Measurements from ENCODE around the gene SCYGR5.
"Not testable (repeated sequence)": the region's sequence is repeated elsewhere in the genome, so short reads cannot be mapped to it uniquely, and the experiment has no call there.

SCYGR5 gene

GRCh38 chr2:227655454-227655853 lies 11.2 kb upstream of the SCYGR5 start:
- peak in 1 of 2 experiments; percentile 20 for DNase-seq

GRCh38 chr2:227657199-227657845 lies 9.3 kb upstream of the SCYGR5 start:
- DNase-seq: no peak
- TF ChIP-seq POLR2A (IDR thresholded peaks at IDR 0.05; ENCODE audit: low read length) (no peak), GATA1 (IDR thresholded peaks at IDR 0.05; ENCODE audit: low read depth, low read length) (no peak)

More at GRCh38 chr2:227655454-227655853, 11.2 kb upstream of the SCYGR5 start:
- TF ChIP-seq POLR2A (IDR thresholded peaks at IDR 0.05; ENCODE audit: low read length): no peak
- no peak for TF ChIP-seq GATA1 (IDR thresholded peaks at IDR 0.05; ENCODE audit: low read depth, low read length)

DNA sequence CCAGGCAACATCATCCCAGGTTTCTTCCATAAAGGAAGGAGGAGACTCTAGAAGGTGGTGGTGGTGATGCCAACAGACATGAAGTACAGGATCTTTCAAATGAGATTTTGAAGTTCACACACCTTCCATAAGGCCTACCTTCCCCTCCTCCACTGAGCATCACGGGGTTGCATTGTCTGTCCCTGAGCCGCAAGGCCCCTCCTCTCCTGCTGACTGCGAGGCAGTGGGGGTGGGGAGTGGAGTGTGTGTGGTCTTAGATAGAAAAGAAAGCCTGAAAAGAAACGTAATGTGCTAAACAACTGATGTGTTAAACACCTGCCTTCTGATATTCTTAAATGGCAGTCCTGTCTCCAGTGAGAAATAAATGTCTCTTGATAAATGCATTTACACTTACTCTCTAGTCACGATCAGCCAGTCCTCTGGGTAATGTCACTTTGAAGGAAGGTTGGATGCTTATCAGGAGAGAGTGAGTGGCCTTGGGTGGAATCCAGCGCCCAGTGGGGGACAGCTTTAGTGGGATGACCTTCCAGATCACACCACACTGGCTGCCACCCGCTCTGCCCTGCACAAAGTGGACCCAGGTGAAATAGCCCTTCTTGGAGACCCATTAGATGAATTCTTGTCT lies 5.5 kb upstream of the SCYGR5 start:
- TF ChIP-seq GATA1 (IDR thresholded peaks at IDR 0.05; ENCODE audit: low read depth, low read length) (no peak), POLR2A (IDR thresholded peaks at IDR 0.05; ENCODE audit: low read length) (no peak)
- no peak for DNase-seq

- TF ChIP-seq POLR2A (IDR thresholded peaks at IDR 0.05; ENCODE audit: low read length) (no peak), GATA1 (IDR thresholded peaks at IDR 0.05; ENCODE audit: low read depth, low read length) (no peak)
- DNase-seq: no peak
These were observed 4.8 kb upstream of the SCYGR5 start for GRCh38 chr2:227661827-227662226.

GRCh38 chr2:227665189-227665940 lies 1.2 kb upstream of the SCYGR5 start:
- TF ChIP-seq POLR2A (IDR thresholded peaks at IDR 0.05; ENCODE audit: low read length): no peak
- TF ChIP-seq GATA1 (IDR thresholded peaks at IDR 0.05; ENCODE audit: low read depth, low read length): no peak
- no peak for DNase-seq

DNA sequence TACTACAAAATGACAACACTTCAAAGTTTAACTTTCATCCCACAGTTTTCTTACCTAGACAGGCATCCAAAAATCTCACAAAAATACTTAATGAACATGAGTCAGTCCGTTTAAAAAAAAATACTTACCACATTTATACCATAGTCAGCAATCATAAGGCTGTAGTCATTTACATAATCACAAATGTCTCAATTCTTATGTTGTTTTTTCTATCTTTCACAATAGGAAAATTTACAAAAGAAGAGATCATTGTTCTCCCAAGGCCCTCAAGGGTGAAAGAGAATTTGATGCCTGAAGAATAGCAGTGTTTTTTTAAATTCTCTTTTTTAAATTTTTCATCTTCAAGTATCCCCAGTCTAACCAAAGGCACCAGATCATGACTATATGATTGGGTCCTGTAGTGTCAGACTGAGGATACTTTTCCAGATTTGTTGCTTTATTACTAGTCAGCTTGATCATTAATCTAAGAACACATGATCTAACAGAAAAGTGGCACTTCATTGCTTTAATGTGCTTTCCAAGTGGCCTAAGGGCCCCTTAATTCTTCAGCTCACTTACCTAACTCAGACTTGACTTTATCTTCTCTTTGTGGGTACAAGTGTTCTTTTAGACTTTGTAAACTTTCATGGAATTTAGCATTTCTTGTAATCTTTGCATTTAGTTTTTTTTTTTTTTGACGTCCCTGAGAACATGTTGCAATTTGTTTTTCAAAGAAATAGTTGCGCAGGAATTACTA lies 4.7 kb downstream of the SCYGR5 start:
- no peak for TF ChIP-seq GATA1 (IDR thresholded peaks at IDR 0.05; ENCODE audit: low read depth, low read length)
- TF ChIP-seq POLR2A (IDR thresholded peaks at IDR 0.05; ENCODE audit: low read length): no peak
- no peak for DNase-seq

DNA sequence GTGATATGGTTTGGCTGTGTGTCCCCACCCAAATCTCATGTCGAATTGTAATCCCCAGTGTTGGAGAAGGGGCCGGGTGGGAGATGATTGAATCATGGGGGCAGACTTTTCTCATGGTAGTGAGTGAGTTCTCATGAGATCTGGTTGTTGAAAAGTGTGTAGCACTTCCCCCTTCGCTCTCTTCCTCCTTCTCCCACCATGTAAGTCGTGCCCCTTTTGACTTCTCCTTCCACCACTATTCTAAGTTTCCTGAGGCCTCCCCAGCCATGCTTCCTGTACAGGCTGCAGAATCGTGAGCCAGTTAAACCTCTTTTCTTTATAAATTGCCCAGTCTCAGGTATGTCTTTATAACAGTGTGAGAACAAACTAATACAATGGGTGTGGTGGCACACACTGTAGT lies 7.0 kb downstream of the SCYGR5 start:
- not testable (repeated sequence) for DNase-seq

GRCh38 chr2:227674485-227674884 lies 7.9 kb downstream of the SCYGR5 start:
- TF ChIP-seq POLR2A (IDR thresholded peaks at IDR 0.05; ENCODE audit: low read length) (no peak), GATA1 (IDR thresholded peaks at IDR 0.05; ENCODE audit: low read depth, low read length) (no peak)
- no peak for DNase-seq

GRCh38 chr2:227677928-227678327 lies 11.3 kb downstream of the SCYGR5 start:
- TF ChIP-seq POLR2A (IDR thresholded peaks at IDR 0.05; ENCODE audit: low read length): no peak
- no peak for TF ChIP-seq GATA1 (IDR thresholded peaks at IDR 0.05; ENCODE audit: low read depth, low read length)
- no peak for DNase-seq

GRCh38 chr2:227684258-227684657 lies 17.7 kb downstream of the SCYGR5 start:
- TF ChIP-seq GATA1 (IDR thresholded peaks at IDR 0.05; ENCODE audit: low read depth, low read length) (no peak), POLR2A (IDR thresholded peaks at IDR 0.05; ENCODE audit: low read length) (no peak)
- DNase-seq: no peak

GRCh38 chr2:227687189-227687588 lies 20.6 kb downstream of the SCYGR5 start:
- no peak for TF ChIP-seq GATA1 (IDR thresholded peaks at IDR 0.05; ENCODE audit: low read depth, low read length)
- TF ChIP-seq POLR2A (IDR thresholded peaks at IDR 0.05; ENCODE audit: low read length): no peak
- no peak for DNase-seq

DNA sequence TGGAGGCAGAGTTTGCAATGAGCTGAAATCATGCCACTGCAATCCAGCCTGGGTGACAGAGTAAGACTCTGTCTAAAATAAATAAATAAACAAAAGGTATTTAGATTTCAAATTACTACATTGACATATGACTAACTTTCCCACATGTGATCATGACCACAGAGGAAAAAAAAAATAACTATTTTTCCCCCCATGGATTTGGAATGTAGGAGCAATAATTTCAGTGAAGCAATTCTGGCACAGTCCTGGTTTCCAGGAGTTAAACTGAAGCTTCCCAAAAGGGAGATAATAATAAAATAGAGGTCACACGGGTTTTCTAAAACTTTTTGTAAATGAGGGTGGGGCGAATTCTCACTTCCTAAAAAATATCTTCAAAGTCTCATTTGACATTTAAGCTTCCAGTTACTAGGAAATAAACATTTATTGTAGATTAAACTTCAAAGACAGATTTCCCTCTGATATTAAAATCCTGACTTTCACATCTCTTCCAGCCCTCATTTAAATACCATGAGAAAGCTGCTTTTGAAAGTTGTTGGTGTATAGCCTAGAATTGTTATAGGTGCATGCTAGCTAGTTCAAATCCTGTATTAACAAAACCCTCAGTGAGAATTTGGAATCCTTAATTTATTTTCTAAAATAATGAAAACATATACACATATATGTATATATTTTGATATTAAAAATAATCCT lies 30.5 kb downstream of the SCYGR5 start:
- no peak for DNase-seq
- TF ChIP-seq POLR2A (IDR thresholded peaks at IDR 0.05; ENCODE audit: low read length): no peak
- TF ChIP-seq GATA1 (IDR thresholded peaks at IDR 0.05; ENCODE audit: low read depth, low read length): no peak

DNA sequence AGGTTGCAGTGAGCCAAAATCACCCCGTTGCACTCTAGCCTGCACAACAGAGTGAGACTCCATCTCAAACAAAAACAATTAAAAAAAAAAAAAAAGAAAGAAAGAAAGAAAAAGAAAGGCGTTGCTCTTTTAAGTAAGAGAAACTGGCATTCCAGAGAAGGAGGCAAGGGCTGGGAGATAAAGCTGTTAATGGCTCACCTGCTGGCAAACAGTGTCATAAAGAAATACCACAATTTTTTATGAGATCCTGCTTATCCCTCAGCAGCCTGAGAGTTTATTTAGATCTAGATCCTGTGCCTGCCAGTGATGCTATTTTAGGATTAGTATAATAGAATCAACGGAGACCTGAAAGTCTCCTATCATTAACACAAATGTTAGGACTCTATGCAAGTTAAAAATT lies 35.0 kb downstream of the SCYGR5 start:
- TF ChIP-seq POLR2A (IDR thresholded peaks at IDR 0.05; ENCODE audit: low read length) (no peak), GATA1 (IDR thresholded peaks at IDR 0.05; ENCODE audit: low read depth, low read length) (no peak)

More for the DNA sequence above, 35.0 kb downstream of the SCYGR5 start:
- no peak for DNase-seq

Data from erythroblast (primary cell).